GM19239 (cell line): ENCODE results near the gene ERC2.

Source experiments
- DNase-seq: peaks from one replicate; pipeline ENCODE4 v3.0.0; 2011; ENCODE audit warnings: low spot score; ENCODE audit not compliant: insufficient read length
- FAIRE-seq: peaks from 2 replicates; lab custom pipeline; 2011; peaks lifted over from hg19 to GRCh38; lab: Jason Lieb, UNC

The ERC2 gene

DNA sequence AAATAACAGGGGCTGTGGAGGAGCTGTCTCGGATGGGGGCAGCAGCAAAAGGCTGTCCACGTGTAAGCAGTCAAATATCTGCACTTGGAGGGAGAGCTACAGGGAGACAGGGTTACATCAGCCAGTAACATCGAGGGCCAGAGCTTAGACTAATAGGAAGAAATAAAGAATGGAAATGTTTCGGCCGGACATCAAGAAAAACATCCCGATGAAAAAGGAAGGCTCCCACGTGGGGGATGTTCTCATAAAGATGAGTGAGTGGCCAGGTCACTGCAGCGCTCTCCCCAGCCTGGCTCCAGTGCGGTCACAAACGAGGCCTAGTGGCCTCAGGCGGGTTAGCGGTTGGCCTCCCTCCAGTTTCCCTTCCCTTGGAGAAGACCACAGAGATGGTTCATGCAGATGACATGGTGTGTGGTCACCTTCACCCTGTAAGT is 925.1 kb downstream of the ERC2 start:
- no peak for FAIRE-seq

GRCh38 chr3:55541456-55541855 is 926.8 kb downstream of the ERC2 start:
- FAIRE-seq (no peak), DNase-seq (no peak)

More for the DNA sequence above, 925.1 kb downstream of the ERC2 start:
- no peak for DNase-seq

GRCh38 chr3:55541016-55541415 is 927.3 kb downstream of the ERC2 start:
- FAIRE-seq = no peak
- no peak for DNase-seq

- DNase-seq (no peak), FAIRE-seq (no peak)
These were observed 927.7 kb downstream of the ERC2 start for GRCh38 chr3:55540579-55540978.

GRCh38 chr3:55538158-55538557 is 930.1 kb downstream of the ERC2 start:
- no peak for FAIRE-seq

DNA sequence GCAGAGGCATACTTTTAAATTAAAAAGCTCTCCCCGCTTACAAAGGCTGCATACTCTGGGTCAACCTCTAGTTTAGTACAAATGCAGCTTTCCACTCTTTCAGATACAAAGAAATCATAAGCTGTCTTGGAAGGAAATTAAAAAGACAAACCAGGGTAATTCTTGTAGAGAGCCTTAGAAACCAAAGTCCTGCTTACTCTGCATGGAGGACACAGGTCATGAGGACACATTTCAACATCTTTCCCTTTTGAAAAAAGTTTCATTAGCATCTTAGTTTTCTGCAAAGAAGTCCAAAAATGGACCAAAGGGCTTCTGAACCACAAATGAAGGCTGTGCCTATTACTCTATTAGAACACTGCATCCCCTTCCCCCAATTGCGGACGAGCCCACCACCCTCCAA is 930.7 kb downstream of the ERC2 start:
- DNase-seq (no peak), FAIRE-seq (no peak)

More at GRCh38 chr3:55538158-55538557, 930.1 kb downstream of the ERC2 start:
- DNase-seq = no peak

DNA sequence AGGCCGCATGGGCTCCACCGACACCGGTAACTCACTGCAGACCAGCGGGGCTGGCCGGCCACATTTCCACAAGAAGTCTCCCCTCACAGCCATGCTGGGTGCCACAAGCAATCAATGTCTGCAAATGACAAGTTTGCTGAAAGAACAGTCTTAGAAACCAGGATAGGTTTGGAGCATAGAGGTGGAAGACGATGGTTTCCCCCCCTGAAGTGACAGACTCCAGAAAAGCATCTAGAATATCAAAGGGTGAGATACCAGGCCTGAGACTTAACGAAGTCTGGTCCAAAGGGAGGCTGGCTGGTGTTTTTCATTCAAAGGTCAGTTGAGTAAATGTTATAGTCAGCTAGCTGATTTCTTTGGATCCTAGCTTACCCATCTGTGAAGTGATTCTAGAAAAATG is 931.1 kb downstream of the ERC2 start:
- DNase-seq (no peak), FAIRE-seq (no peak)

- DNase-seq = no peak
- no peak for FAIRE-seq
These were observed 933.4 kb downstream of the ERC2 start for GRCh38 chr3:55534876-55535275.

- FAIRE-seq (no peak), DNase-seq (no peak)
These were observed 935.5 kb downstream of the ERC2 start for GRCh38 chr3:55532806-55533205.

DNA sequence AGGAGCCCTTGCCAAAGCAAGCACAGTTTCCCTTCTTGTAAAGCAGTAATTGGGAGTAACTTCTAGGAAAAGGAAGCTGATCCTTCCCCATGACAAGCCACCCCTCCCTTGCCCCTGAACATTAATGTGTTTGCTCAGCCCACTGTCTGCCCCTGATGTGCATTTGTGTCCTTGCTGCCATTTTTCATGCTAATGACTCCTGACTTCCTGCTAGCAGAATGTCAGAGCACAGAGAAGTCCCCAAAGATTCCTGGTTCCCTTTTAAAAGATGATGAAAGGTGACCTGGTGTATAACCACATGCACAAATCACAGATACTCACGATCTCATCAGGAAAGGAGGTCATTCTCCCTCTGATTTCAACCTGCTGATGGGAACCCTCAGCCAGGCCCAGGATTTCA is 936.9 kb downstream of the ERC2 start:
- no peak for DNase-seq
- no peak for FAIRE-seq

GRCh38 chr3:55527361-55527760 is 940.9 kb downstream of the ERC2 start:
- FAIRE-seq = no peak
- no peak for DNase-seq

GRCh38 chr3:55526332-55527030 is 941.8 kb downstream of the ERC2 start:
- no peak for FAIRE-seq
- DNase-seq = no peak

- FAIRE-seq = no peak
These were observed 942.8 kb downstream of the ERC2 start for GRCh38 chr3:55525436-55525835.

DNA sequence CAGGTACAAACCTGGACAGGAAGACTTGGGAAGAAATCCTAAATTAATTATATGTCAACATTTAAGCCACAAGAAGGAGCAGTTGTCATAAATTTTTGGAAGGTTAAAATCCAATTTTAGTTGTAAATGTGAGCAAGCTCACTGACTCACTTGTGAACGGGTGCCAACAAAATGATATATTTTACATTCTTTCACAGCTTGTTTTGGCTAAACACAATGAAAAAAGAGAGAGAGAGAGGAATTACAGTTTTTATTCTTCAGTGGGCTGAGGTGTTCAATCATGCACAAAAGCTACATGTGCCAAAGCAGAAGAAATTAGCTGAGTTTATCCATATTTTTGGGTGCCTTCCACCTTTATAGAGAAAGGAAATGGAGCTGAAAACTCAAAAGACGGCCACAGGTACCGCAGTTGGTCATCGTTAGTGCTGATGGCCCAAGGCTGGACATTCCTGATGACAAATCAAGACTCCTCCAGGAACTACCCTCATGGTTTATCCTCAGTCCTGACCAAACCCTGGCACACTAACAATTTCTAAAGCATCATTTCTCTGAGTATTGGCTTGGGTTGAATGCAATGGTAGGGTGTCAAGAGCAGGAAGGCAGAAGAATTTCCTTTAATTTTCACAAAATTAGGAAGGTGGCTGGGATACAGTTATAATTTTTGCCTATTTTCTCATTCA is 943.6 kb downstream of the ERC2 start:
- no peak for DNase-seq

More at GRCh38 chr3:55525436-55525835, 942.8 kb downstream of the ERC2 start:
- DNase-seq = no peak

GRCh38 chr3:55523471-55523870 is 944.8 kb downstream of the ERC2 start:
- DNase-seq (no peak), FAIRE-seq (no peak)

More for the DNA sequence above, 943.6 kb downstream of the ERC2 start:
- no peak for FAIRE-seq

GRCh38 chr3:55521738-55522421 is 946.4 kb downstream of the ERC2 start:
- DNase-seq = no peak
- FAIRE-seq = no peak

GRCh38 chr3:55521064-55521737 is 947.1 kb downstream of the ERC2 start:
- FAIRE-seq = no peak
- DNase-seq = no peak

DNA sequence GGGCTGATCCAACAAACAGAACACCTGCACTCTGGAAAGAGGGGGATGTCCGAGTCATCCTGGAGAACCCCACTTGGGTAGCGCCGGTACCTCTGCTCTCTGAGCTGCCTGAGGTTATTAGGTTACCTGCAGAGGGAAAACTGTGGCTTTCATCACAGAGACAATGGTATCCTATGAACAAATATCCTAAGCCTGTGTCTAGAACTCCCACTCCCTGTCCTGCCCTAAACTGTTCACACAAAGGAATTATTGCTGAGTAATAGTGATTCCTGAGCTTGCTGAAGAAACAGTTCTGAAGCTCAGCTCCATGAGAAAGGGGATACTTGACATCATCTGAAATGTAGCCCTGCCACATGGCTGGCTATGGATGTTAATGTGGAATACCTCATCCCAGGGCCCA is 949.2 kb downstream of the ERC2 start:
- FAIRE-seq (no peak), DNase-seq (no peak)

DNA sequence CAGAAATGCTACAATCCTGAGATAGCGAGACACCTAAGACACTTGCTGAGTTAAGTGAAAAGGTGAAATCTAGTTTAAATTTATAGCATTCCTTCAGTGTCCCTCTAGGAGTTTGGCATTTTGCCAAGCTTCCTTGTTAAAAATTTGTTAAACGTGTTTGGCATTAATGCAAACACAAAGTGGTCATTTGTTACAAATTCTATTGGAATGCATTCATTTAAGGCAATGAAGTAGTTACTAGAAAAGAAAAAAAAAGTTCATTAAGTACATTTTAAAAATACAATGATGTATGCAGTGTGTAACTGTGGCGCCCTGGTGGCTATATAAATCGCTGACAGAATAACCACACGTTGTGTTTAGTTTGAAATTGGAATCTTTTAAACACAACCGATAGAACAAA is 949.8 kb downstream of the ERC2 start:
- DNase-seq (no peak), FAIRE-seq (no peak)

GRCh38 chr3:55516392-55517030 is 951.8 kb downstream of the ERC2 start:
- FAIRE-seq (no peak), DNase-seq (no peak)
